Adrenal gland (tissue), 12 donors: ENCODE results near the gene TLCD2. TPM values are rescaled to one million over a fixed set of nuclear protein-coding genes. Genes with fewer than 3 reads are reported as not detected.

ENCODE experiments used
- DNase-seq, 7 donors: peaks; one replicate each; pipeline ENCODE4 v3.0.0-alpha.2; 2019 to 2020
- H3K27ac ChIP-seq, 5 donors: fragments of 200-600 bp; sonication (generic) in 4 of 5; 1 replicate in 3 of 5; 2 replicates in 2 of 5; pipeline versions ENCODE4 v1.5.1 to v1.8.0; 2016 to 2020; ENCODE audit warnings: mild to moderate bottlenecking in 1 of 5
- H3K27me3 ChIP-seq: fragments of 200-600 bp; 2 replicates; pipeline ENCODE4 v1.8.0; 2021
- H3K36me3 ChIP-seq, 2 donors: fragments of 200-600 bp; replicated peaks in 1 of 2; 1 replicate in 1 of 2; 2 replicates in 1 of 2; pipeline versions ENCODE4 v1.5.1 to v1.8.0; 2018 to 2022
- H3K4me1 ChIP-seq, 2 donors: fragments of 200-600 bp; replicated peaks in 1 of 2; 1 replicate in 1 of 2; 2 replicates in 1 of 2; pipeline versions ENCODE4 v1.5.1 to v1.8.0; 2018 to 2021
- H3K4me3 ChIP-seq, 4 donors: fragments of 200-600 bp; sonication (generic) in 3 of 4; one replicate each; pipeline ENCODE4 v1.5.1; 2016 to 2018
- H3K9me3 ChIP-seq, 3 donors: fragments of 200-600 bp; sonication (generic) in 1 of 3; replicated peaks in 1 of 3; 1 replicate in 2 of 3; 2 replicates in 1 of 3; pipeline versions ENCODE4 v1.5.1 to v1.8.0; 2016 to 2021
- POLR2A ChIP-seq, 2 donors: fragments of 450-650 bp; IDR thresholded peaks; one replicate each; pipeline ENCODE4 v1.6.1; 2017; ENCODE audit warnings: antibody characterized with exemption in 2 of 2, mild to moderate bottlenecking in 2 of 2, moderate library complexity in 1 of 2
- WGBS, 4 donors: extraction: QIAGEN DNeasy Blood & Tissue Kit in 2 of 4; methylation state at CpG; one replicate each; pipeline versions ENCODE4 v1.1.5 to v1.1.7; 2013 to 2017; 5-methylcytosine and 5-hydroxymethylcytosine counted together
- intact Hi-C, 2 donors: fragments of 100-400 bp; cut with DNase I; formaldehyde crosslinking; loops; one replicate each; pipeline versions ENCODE4 v1.14.1 to v1.15.0; 2022 to 2023
- polyA plus RNA-seq, 3 donors: library from polyadenylated mRNA; stranded (reverse); fragments of 200-250 nt in 2 of 3; fragments of 350-450 nt in 1 of 3; fragmentation: Illumina TruSeq in 1 of 3; extraction: RNeasy Lipid Tissue Mini Kit (QIAGEN cat#74804) in 1 of 3; gene quantifications; one replicate each; pipeline ENCODE4 v1.2.3, GENCODE V29; 2013 to 2014
- total RNA-seq, 9 donors: library from RNA; depleted of rRNA in 4 of 9; stranded (reverse); fragments of >200 nt in 4 of 9; fragments of 120-200 nt in 1 of 9; fragmentation: NEBNext Ultra II Directional in 1 of 9; extraction: Animal tissue kit (Norgen Biotek cat#: 25700) in 1 of 9; gene quantifications; one replicate each; pipeline versions ENCODE4 v1.1.0 to v1.2.4, GENCODE V29; 2013 to 2023
- TF ChIP-seq, protein P1 (sequence below), 6 experiments: fragments of 450-650 bp in 4 of 6; fragments of 200-600 bp in 2 of 6; sonication (generic) in 1 of 6; IDR thresholded peaks; 1 replicate in 5 of 6; 2 replicates in 1 of 6; pipeline versions ENCODE4 v1.5.1 to v1.8.0; 2016 to 2021; ENCODE audit warnings: antibody characterized with exemption in 6 of 6, mild to moderate bottlenecking in 2 of 6, moderate library complexity in 1 of 6
- donor health status: healthy with polysubstance abuse.
- donor health status: Bipolar disorder and iron deficiency.
- donor health status: DM: yes; HTN: yes; CAD: no.
- donor health status: DM: no; HTN: no; CAD: no.
- donor health status: DM: no; HTN: no; CAD: no.
- donor health status: DM: yes; HTN: yes; CAD: no.

Gene TLCD2
- total and polyA plus RNA-seq, 12 donors: 4.3 to 58.8 (median 10.6) TPM

DNA sequence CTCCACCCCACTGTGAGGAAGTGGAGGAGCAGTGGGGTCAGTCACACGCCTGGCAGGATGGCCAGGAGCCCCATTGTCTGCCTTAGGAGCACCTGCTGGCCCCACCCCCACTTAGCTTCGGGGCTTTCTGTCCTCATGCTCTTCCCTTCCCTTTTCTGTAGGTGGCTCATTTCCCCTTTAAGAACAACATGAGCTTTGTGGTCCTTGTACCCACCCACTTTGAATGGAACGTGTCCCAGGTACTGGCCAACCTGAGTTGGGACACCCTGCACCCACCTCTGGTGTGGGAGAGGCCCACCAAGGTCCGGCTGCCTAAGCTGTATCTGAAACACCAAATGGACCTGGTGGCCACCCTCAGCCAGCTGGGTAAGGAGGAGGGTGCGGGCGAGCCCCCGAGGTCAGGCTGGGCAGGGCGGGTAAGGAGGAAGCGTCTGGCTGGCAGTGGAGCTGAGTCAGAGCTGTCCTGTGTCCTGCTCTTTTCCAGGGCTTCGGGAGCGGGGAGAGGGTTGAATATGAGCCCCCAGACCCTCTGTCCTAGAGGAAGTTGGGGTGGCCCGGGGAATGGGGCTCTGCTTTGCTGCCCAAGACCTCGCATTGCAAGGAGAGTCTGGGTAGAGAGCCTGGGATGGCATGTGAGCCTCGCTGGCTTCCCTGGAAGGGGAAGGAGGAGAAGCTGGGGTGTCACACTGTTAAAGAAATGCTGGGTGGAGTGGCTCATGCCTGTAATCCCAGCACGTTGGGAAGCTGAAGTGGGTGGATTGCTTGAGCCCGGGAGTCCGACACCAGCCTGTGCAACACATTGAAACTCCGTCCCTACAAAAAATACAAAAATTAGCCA lies 42.5 kb upstream of the TLCD2 start:
- no peaks in the 10 kb centered on the region for H3K9me3 ChIP-seq
- H3K4me3 ChIP-seq: peak overlapping the region in 1 of 4 donors; percentile 32
- no peak for TF ChIP-seq POLR2A (IDR thresholded peaks at IDR 0.05)
- TF ChIP-seq, protein P1, sequence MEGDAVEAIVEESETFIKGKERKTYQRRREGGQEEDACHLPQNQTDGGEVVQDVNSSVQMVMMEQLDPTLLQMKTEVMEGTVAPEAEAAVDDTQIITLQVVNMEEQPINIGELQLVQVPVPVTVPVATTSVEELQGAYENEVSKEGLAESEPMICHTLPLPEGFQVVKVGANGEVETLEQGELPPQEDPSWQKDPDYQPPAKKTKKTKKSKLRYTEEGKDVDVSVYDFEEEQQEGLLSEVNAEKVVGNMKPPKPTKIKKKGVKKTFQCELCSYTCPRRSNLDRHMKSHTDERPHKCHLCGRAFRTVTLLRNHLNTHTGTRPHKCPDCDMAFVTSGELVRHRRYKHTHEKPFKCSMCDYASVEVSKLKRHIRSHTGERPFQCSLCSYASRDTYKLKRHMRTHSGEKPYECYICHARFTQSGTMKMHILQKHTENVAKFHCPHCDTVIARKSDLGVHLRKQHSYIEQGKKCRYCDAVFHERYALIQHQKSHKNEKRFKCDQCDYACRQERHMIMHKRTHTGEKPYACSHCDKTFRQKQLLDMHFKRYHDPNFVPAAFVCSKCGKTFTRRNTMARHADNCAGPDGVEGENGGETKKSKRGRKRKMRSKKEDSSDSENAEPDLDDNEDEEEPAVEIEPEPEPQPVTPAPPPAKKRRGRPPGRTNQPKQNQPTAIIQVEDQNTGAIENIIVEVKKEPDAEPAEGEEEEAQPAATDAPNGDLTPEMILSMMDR (IDR thresholded peaks at IDR 0.05): no peak
- peak overlapping the region; percentile 5 to 74 (median 39) for H3K27ac ChIP-seq
- H3K4me1 ChIP-seq: peaks cover 3 to 14% of the 10 kb centered on the region in 2 donors
- H3K36me3 ChIP-seq: no peaks in the 10 kb centered on the region
- no peaks in the 10 kb centered on the region for H3K27me3 ChIP-seq
- WGBS, 4 donors: 31 to 44% (median 33%) methylated on average over 11 to 18 of the region's 18 CpGs
- intact Hi-C loops: no loop called here
- peak; percentile 75 to 86 (median 82) for DNase-seq

DNA sequence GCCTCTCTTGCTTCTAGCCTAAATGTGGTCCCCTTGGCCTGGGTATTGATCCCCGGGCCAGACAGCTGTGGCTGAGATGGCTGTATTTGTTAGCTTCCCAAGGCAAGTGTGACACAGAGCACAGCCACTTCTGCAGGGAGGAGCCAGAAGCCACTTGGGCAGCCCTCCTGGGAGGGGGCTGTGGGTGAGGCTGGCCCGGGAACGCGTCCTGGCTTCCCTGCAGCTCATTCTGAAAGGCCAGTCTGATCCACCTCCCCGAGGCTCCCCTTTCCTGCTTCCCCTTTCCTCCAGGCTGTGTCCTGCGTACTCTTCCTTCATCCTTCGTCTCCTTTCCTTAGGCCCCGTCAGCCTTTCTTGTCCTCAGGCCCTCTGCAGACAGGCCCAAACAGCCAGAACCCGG lies 40.5 kb upstream of the TLCD2 start:
- 75 to 81% (median 78%) methylated on average over 8 to 9 of the region's 9 CpGs for WGBS, 4 donors
- DNase-seq: no peak
- no peak overlapping the region for H3K27ac ChIP-seq

DNA sequence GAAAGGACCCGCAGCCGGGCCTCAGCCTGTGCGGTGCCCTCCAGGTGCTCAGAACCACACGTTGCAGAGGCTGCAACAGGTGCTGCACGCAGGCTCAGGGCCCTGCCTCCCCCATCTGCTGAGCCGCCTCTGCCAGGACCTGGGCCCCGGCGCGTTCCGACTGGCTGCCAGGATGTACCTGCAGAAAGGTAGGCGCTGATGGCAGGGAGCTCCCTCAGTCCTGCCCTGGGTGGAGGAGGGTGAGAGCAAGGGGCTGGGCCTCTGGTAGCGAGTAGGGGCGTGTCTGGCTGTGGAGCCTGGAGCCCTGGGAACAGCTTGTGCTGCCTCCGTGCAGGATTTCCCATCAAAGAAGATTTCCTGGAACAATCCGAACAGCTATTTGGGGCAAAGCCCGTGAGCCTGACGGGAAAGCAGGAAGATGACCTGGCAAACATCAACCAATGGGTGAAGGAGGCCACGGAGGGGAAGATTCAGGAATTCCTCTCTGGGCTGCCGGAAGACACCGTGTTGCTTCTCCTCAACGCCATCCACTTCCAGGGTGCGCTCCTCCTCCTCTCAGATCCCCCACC lies 36.9 kb upstream of the TLCD2 start:
- Histone ChIP-seq H3K9me3 (no peaks in the 10 kb centered on the region), H3K27ac (peak overlapping the region in 2 of 5 donors; percentile 30 to 82), H3K4me3 (no peak overlapping the region), H3K4me1 (peaks cover 0 to 7% of the 10 kb centered on the region in 2 donors), H3K27me3 (no peaks in the 10 kb centered on the region), H3K36me3 (no peaks in the 10 kb centered on the region)
- peak in 1 of 7 donors; percentile 37 for DNase-seq
- intact Hi-C loops: no loop called here
- TF ChIP-seq, protein P1 (IDR thresholded peaks at IDR 0.05): no peak
- TF ChIP-seq POLR2A (IDR thresholded peaks at IDR 0.05): no peak
- 77 to 88% (median 86%) methylated on average over 9 to 22 of the region's 22 CpGs for WGBS, 4 donors

More for the DNA sequence above, 40.5 kb upstream of the TLCD2 start:
- no peaks in the 10 kb centered on the region for H3K27me3 ChIP-seq
- no peak overlapping the region for H3K4me3 ChIP-seq
- intact Hi-C loops: no loop called here
- peaks cover 3 to 14% of the 10 kb centered on the region in 2 donors for H3K4me1 ChIP-seq
- no peaks in the 10 kb centered on the region for H3K9me3 ChIP-seq
- no peaks in the 10 kb centered on the region for H3K36me3 ChIP-seq
- no peak for TF ChIP-seq POLR2A (IDR thresholded peaks at IDR 0.05)
- TF ChIP-seq, protein P1 (IDR thresholded peaks at IDR 0.05): no peak

DNA sequence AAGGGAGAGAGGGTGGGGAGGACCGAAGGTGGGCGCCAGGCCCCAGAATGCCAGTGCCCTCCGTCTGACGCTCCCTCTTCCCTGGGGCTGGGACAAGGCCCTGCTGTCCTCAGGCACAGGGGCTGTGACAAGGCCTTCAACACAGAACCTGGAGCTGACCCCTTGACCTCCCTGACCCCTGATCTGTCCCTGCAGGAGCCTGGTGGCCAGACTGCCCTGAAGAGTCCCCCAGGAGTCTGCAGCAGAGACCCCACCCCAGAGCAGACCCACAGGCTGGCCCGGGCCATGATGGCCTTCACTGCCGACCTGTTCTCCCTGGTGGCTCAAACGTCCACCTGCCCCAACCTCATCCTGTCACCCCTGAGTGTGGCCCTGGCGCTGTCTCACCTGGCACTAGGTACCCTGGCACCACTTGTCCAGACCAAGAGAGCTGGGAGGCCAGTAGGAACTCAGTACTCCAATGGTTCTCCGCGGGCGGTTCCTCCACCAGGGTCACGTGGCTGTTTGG lies 35.4 kb upstream of the TLCD2 start:
- Histone ChIP-seq H3K27me3 (no peaks in the 10 kb centered on the region), H3K27ac (no peak overlapping the region), H3K9me3 (no peaks in the 10 kb centered on the region), H3K36me3 (no peaks in the 10 kb centered on the region), H3K4me1 (peaks cover 0 to 8% of the 10 kb centered on the region in 2 donors), H3K4me3 (no peak overlapping the region)
- TF ChIP-seq, protein P1 (IDR thresholded peaks at IDR 0.05): no peak
- no peak for TF ChIP-seq POLR2A (IDR thresholded peaks at IDR 0.05)
- WGBS, 4 donors: 92 to 100% (median 95%) methylated on average over 4 to 12 of the region's 12 CpGs
- intact Hi-C loops: no loop called here
- no peak for DNase-seq
